HepG2 (cell line): ENCODE results near the gene KIFAP3. TPM values are rescaled to one million over a fixed set of nuclear protein-coding genes. Genes with fewer than 3 reads are reported as not detected.
A peak's percentile ranks its signal among the peaks of the same experiment; 100 is the strongest.

ENCODE experiments used
- AGO1 ChIP-seq: fragments of 200-400 bp; formaldehyde crosslinking; IDR thresholded peaks from 2 replicates; pipeline ENCODE4 v1.6.1; 2017; ENCODE audit warnings: mild to moderate bottlenecking, low read depth, low read length, moderate library complexity; ENCODE audit not compliant: poor library complexity, severe bottlenecking
- DR1 ChIP-seq: sonication (generic); formaldehyde crosslinking; IDR thresholded peaks from 2 replicates; pipeline ENCODE4 v1.8.0; 2021; ENCODE audit warnings: mild to moderate bottlenecking, missing genetic modification reagents, inconsistent platforms
- ETS1 ChIP-seq: sonication (generic); formaldehyde crosslinking; IDR thresholded peaks from 2 replicates; pipeline ENCODE4 v1.4.0; 2020; ENCODE audit warnings: missing genetic modification reagents
- FOXC1 ChIP-seq: sonication (generic); formaldehyde crosslinking; IDR thresholded peaks from 2 replicates; pipeline ENCODE4 v1.8.0; 2022; ENCODE audit warnings: mild to moderate bottlenecking, missing genetic modification reagents, borderline replicate concordance
- GRHL1 ChIP-seq: sonication (generic); formaldehyde crosslinking; conservative IDR thresholded peaks from 2 replicates; pipeline ENCODE4 v1.8.0; 2022; ENCODE audit warnings: missing genetic modification reagents
- IKZF1 ChIP-seq: fragments of 450-650 bp; IDR thresholded peaks from 2 replicates; pipeline ENCODE4 v1.7.1; 2016
- KLF11 ChIP-seq: IDR thresholded peaks from 2 replicates; pipeline ENCODE4 v1.6.1; 2016; ENCODE audit warnings: missing compliant biosample characterization
- NFAT5 ChIP-seq: sonication (generic); formaldehyde crosslinking; IDR thresholded peaks from 2 replicates; pipeline ENCODE4 v1.4.0; 2020; ENCODE audit warnings: missing genetic modification reagents
- POGZ ChIP-seq: sonication (generic); formaldehyde crosslinking; IDR thresholded peaks from 2 replicates; pipeline ENCODE4 v1.4.0; 2020; ENCODE audit warnings: mild to moderate bottlenecking, missing genetic modification reagents
- RARG ChIP-seq: sonication (generic); formaldehyde crosslinking; IDR thresholded peaks from 2 replicates; pipeline ENCODE4 v1.4.0; 2020; ENCODE audit warnings: low read depth, mild to moderate bottlenecking, missing genetic modification reagents
- TRIM24 ChIP-seq: sonication (generic); formaldehyde crosslinking; IDR thresholded peaks from 2 replicates; pipeline ENCODE4 v1.8.0; 2022; ENCODE audit warnings: mild to moderate bottlenecking, missing genetic modification reagents
- ZNF207 ChIP-seq: fragments of 450-650 bp; IDR thresholded peaks from 2 replicates; pipeline ENCODE4 v1.6.1; 2016; ENCODE audit warnings: antibody characterized with exemption, borderline replicate concordance
- ZNF256 ChIP-seq: sonication (generic); formaldehyde crosslinking; conservative IDR thresholded peaks from 2 replicates; pipeline ENCODE4 v1.4.0; 2020; ENCODE audit warnings: missing genetic modification reagents
- ZNF563 ChIP-seq: sonication (generic); formaldehyde crosslinking; IDR thresholded peaks from 2 replicates; pipeline ENCODE4 v1.8.0; 2022; ENCODE audit warnings: mild to moderate bottlenecking, moderate library complexity, missing genetic modification reagents
- polyA plus RNA-seq, 8 experiments: library from polyadenylated mRNA; depleted of rRNA in 3 of 8; stranded (reverse) in 7 of 8; unstranded in 1 of 8; fragments of >200 nt; fragmentation: Illumina TruSeq in 4 of 8; extraction: Trizol in 4 of 8; gene quantifications; 2 replicates each; pipeline versions ENCODE4 v1.2.1 to v1.2.3, GENCODE V29; 2011 to 2016; ENCODE audit warnings: low read depth in 4 of 8, missing spikeins in 1 of 8, mixed read lengths in 1 of 8; ENCODE audit not compliant: insufficient read depth in 1 of 8
- total RNA-seq, 5 experiments: library from RNA; depleted of rRNA; stranded (reverse); fragments of >200 nt; fragmentation: Illumina TruSeq; extraction: Trizol; gene quantifications; 2 replicates each; pipeline ENCODE4 v1.2.3, GENCODE V29; 2016; ENCODE audit warnings: low read depth in 1 of 5
- TF ChIP-seq, protein P1 (sequence below): sonication (generic); formaldehyde crosslinking; IDR thresholded peaks from 2 replicates; pipeline ENCODE4 v1.4.0; 2020; ENCODE audit warnings: missing genetic modification reagents
- TF ChIP-seq, protein P2 (sequence below): sonication (generic); formaldehyde crosslinking; IDR thresholded peaks from 2 replicates; pipeline ENCODE4 v1.4.0; 2020; ENCODE audit warnings: mild to moderate bottlenecking, missing genetic modification reagents

Gene KIFAP3
- total and polyA plus RNA-seq, 2 of the 13 experiments (the other 11 are each of a cell fraction or from before 2014, with no cell fraction given) = 3.4 to 10.0 TPM

DNA sequence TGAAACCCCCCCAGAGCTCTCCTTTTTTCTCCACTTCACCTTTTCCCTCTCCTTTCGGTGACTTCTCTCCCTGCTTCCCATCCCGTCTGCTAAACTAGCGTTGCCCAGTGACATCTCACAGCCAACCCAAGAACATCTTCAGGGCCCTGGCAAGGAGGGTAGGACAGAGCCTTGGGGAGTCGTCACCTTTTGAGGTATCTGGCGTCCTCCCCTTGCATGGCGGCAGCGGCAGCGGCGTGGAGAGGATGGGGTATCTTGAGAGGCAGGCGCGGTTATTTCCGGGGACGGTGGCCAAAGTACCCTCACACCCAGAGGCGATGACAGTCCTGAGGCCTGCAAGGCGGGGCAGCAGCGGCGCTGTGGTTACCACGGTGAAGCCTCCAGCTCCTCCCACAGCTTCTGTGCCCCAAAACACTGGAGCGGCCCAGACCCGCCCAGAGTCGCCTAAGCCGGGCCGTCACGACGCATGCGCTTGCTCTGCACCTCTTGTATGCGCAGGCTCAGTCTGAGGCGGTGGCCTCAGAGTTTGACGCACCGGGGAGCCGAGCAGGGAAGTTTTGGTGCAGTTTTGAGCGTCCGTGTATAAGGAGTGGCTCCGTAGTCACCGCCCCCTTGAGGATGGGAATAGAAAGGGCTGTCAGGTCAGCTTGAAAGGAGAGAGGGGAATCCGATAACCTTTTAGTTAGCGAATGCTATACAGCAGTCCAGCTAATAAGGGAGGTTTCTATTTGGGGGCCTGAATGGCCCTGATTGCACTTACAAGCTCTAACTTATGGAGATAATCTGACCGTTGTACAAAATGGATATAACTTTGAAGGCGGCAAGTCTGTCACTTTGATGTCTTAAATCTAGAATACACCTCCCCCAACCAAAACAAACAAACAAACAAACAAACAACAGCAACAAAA is at the start of gene KIFAP3 (continued):
- TF ChIP-seq GRHL1 = no peak
- no peak for TF ChIP-seq TRIM24 (CRISPR knock-in tag)
- TF ChIP-seq, protein P1, sequence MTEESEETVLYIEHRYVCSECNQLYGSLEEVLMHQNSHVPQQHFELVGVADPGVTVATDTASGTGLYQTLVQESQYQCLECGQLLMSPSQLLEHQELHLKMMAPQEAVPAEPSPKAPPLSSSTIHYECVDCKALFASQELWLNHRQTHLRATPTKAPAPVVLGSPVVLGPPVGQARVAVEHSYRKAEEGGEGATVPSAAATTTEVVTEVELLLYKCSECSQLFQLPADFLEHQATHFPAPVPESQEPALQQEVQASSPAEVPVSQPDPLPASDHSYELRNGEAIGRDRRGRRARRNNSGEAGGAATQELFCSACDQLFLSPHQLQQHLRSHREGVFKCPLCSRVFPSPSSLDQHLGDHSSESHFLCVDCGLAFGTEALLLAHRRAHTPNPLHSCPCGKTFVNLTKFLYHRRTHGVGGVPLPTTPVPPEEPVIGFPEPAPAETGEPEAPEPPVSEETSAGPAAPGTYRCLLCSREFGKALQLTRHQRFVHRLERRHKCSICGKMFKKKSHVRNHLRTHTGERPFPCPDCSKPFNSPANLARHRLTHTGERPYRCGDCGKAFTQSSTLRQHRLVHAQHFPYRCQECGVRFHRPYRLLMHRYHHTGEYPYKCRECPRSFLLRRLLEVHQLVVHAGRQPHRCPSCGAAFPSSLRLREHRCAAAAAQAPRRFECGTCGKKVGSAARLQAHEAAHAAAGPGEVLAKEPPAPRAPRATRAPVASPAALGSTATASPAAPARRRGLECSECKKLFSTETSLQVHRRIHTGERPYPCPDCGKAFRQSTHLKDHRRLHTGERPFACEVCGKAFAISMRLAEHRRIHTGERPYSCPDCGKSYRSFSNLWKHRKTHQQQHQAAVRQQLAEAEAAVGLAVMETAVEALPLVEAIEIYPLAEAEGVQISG (CRISPR knock-in tag) = peak; percentile 99
- no peak for TF ChIP-seq ZNF256
- no peak for TF ChIP-seq NFAT5 (CRISPR knock-in tag)
- TF ChIP-seq KLF11 = no peak
- no peak for TF ChIP-seq ETS1
- peak; percentile 37; the same call in 1 of the 2 replicates for TF ChIP-seq DR1
- TF ChIP-seq, protein P2, sequence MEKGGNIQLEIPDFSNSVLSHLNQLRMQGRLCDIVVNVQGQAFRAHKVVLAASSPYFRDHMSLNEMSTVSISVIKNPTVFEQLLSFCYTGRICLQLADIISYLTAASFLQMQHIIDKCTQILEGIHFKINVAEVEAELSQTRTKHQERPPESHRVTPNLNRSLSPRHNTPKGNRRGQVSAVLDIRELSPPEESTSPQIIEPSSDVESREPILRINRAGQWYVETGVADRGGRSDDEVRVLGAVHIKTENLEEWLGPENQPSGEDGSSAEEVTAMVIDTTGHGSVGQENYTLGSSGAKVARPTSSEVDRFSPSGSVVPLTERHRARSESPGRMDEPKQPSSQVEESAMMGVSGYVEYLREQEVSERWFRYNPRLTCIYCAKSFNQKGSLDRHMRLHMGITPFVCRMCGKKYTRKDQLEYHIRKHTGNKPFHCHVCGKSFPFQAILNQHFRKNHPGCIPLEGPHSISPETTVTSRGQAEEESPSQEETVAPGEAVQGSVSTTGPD = no peak
- no peak for TF ChIP-seq IKZF1
- TF ChIP-seq AGO1 = no peak
- no peak for TF ChIP-seq ZNF207
- TF ChIP-seq RARG (CRISPR knock-in tag) = no peak
- peak; percentile 66; the same call in 1 of the 2 replicates for TF ChIP-seq FOXC1 (CRISPR knock-in tag)
- TF ChIP-seq ZNF563 (CRISPR knock-in tag) = peak; percentile 67; the same call in 1 of the 2 replicates
- TF ChIP-seq POGZ = peak; percentile 93
